GM12873 (cell line): ENCODE data around the gene ADAM12.

Experiments used
- TF ChIP-seq, protein P1 (sequence below): IDR thresholded peaks from 2 replicates; pipeline ENCODE4 v1.5.1; 2012; ENCODE audit warnings: low read depth, mild to moderate bottlenecking, moderate library complexity, low read length, control low read depth; ENCODE audit not compliant: insufficient read depth; ENCODE audit errors: missing control alignments

The ADAM12 gene

DNA sequence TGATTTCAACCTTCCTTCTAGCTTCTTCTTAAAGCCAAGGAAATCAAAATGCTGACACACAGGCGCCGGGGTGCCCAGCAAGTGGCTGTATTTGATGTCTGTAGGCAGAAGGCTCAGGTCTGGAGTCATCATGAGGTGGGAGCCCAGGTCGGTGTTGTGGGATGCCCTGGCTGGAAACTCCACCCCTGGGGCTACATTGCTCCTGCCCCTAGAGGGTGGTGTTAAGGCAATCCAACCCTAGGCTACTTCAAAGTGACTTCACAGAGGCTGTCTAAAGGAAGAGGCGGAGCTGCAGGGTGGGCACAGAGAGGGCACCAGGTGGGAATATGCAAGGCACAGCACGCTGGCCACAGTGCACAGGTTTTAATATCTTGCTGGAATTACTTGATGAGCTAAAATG lies 200.9 kb downstream of the ADAM12 start:
- TF ChIP-seq, protein P1, sequence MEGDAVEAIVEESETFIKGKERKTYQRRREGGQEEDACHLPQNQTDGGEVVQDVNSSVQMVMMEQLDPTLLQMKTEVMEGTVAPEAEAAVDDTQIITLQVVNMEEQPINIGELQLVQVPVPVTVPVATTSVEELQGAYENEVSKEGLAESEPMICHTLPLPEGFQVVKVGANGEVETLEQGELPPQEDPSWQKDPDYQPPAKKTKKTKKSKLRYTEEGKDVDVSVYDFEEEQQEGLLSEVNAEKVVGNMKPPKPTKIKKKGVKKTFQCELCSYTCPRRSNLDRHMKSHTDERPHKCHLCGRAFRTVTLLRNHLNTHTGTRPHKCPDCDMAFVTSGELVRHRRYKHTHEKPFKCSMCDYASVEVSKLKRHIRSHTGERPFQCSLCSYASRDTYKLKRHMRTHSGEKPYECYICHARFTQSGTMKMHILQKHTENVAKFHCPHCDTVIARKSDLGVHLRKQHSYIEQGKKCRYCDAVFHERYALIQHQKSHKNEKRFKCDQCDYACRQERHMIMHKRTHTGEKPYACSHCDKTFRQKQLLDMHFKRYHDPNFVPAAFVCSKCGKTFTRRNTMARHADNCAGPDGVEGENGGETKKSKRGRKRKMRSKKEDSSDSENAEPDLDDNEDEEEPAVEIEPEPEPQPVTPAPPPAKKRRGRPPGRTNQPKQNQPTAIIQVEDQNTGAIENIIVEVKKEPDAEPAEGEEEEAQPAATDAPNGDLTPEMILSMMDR = no peak

DNA sequence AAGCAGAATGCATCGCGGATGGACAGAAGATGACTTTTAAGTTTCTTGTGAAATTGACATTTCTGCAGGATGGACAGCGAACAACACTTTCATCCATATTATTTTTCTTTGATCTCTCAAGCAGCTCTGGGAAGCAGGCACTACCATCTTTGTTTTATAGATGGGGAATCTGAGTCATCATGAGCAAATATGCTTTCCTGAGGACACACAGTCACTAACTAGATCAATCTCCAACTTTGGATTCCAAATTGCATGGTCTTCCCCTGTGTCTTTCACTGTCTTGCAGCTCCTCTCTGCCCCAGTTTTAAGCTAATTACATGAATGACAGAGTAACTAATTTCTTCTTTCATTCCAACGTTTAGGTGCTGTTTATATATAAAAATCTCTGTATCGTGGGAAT lies 201.5 kb downstream of the ADAM12 start:
- TF ChIP-seq, protein P1 = no peak

DNA sequence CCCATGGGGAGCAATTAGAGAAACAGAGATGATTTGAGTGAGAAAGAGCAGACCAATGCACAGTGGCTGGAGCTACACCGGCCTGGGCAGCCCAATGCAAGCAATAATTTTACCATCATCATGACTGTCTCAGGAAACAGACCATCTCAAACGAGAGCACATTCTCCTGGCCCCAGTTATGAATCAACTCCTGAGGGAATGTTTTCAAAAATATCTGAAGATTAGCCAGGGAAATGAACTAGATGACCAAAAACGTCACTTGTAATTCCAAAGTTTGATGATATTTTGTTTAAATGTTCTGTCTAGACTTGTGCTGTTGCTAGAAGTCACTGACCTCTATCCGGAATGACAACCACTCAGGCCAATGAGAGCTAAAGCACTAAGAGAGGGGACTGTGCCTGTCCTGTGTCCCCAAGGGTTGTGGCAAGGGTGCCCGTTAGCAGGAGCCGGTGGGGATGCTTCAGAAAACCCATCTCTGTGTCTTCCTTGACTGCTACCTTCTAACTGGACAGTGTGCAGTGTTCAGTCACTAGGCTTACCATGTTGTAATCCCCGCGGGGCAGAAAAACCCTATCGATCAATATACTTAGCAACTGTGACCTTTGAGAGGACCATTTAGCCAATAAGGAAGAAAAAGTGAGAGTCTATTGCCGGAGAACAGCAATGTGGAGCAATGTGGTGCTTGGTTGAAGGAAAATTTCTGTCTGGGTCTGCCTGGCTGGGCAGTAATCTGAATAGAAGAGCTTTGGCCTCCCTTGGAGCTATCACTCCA lies 202.4 kb downstream of the ADAM12 start:
- TF ChIP-seq, protein P1 = no peak

DNA sequence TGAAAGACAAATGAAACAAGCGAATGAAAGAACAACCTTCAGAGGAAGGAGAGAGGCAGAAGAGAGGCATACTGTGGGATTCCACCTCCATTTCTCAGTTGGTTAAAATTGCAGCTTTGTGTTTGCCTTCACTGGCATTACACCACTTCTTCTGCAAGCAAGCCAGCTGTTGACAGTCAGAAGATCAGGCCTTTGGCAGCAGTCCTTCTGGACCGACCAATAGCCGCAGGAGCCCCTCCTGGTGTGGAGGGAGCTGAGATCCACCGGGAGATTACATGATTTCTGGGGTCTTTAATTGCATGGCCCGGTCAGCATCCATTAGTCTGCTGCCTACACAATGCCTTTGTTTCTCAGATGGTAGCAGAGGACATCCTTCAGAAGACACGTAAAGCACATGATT lies 206.7 kb downstream of the ADAM12 start:
- TF ChIP-seq, protein P1 = no peak

DNA sequence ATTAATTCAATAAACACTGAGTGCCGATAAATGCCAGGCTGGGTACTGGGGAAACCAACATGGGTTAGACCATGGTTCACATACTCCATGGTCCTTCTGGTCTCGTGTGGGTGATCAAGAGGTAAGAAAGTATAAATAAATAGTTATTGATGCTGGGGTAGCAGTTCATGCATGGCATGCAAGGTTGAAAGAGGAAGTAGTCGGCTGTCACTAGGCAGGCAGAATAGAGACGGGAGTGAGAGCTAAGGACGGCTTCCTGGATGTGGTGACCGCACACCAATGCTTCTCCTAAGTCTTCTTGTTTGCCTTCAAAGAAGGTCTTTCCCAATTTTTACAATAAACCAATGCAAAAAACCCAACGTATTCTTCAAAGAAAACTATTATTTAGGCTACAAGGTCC lies 208.6 kb downstream of the ADAM12 start:
- TF ChIP-seq, protein P1 = no peak

DNA sequence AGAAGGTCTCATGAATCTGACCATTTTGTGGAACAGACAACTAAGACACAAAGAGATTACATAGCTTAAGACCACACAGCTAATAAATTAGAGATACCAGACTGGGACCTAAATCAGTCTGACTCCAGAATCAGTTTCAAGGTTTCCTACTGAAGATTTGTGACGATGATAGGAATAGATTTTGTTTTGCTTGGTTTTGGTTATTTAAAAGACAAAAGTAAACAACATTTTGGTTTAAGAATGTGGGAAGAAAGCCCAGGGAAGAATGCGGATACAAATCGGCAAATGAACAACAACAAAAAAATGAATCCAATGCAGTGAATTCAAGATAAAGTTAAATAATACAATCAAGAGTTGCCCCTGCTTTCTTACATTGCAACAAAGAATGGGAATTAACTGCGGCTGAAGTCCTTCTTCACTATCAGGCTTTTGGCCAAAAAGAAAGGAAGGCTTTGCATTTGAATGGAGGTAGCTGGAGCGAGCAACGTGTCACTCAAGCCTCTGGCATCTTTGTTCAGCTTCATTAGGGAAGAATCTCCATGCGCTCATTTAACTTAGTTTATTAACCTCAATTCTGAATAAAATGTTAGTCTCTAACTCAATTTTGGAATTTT lies 210.8 kb downstream of the ADAM12 start:
- TF ChIP-seq, protein P1 = no peak

DNA sequence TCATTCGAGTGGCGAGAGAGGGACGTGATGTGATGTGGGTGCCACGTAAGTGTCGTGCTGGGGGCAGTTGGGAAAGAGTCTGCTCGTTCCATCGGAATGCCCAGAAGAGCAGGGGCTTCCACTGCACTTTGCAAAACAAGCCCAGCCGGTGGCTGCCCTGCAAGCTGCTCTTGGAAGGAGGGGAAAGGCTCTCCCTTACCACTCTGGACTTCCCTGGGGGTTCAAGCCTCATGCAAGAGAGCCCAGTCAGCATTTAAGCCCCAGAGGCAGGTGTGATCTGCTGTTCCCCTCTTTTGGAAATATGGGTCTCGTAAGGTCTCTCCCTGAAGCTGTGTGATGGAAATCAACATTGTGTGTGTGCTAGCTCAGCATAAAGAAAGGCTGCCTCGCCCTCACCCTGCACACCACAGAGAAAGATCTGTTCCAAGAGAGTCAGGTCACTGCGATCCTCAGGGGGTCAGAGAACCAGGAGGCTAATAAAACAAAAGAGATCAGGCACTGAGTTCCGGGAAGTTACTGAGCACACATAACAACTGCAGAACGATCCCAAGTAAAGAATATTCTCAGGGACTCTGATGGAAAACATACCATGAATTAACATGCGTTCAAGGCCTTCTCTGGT lies 212.5 kb downstream of the ADAM12 start:
- TF ChIP-seq, protein P1 = no peak
